Chondrocyte (in vitro differentiated cells): ENCODE measurements around the gene TMCC2. TPM values are rescaled to one million over a fixed set of nuclear protein-coding genes. Genes with fewer than 3 reads are reported as not detected.

Experiments used
- DNase-seq: peaks from one replicate; pipeline ENCODE4 v3.0.0; 2021; ENCODE audit warnings: mixed read lengths, low spot score
- H3K27ac Mint-ChIP-seq: one replicate; pipeline ENCODE4 v1.8.0; 2021; ENCODE audit warnings: mild to moderate bottlenecking, moderate library complexity, mixed read lengths; ENCODE audit not compliant: unreplicated experiment
- H3K27me3 Mint-ChIP-seq: 2 replicates; pipeline ENCODE4 v1.8.0; 2021; ENCODE audit warnings: low read depth, mixed read lengths
- H3K36me3 Mint-ChIP-seq: 2 replicates; pipeline ENCODE4 v1.8.0; 2021; ENCODE audit warnings: low read depth, mixed read lengths
- H3K4me1 Mint-ChIP-seq: 2 replicates; pipeline ENCODE4 v1.8.0; 2021; ENCODE audit warnings: low read depth, mild to moderate bottlenecking, mixed read lengths
- H3K4me3 Mint-ChIP-seq: one replicate; pipeline ENCODE4 v1.8.0; 2021; ENCODE audit warnings: mild to moderate bottlenecking, moderate library complexity, mixed read lengths; ENCODE audit not compliant: unreplicated experiment
- H3K9me3 Mint-ChIP-seq: 2 replicates; pipeline ENCODE4 v1.8.0; 2021; ENCODE audit warnings: low read depth, mixed read lengths
- total RNA-seq: library from RNA; stranded (reverse); gene quantifications from 3 replicates; pipeline ENCODE4 v1.2.1, GENCODE V29; 2021
- TF ChIP-seq, protein P1 (sequence below): fragments of 200-600 bp; sonication (generic); IDR thresholded peaks from 2 replicates; pipeline ENCODE4 v1.5.0; 2021; ENCODE audit warnings: antibody characterized with exemption, mild to moderate bottlenecking, moderate library complexity

The TMCC2 gene
- total RNA-seq, 1 donor from 2014 or later: 4.8 TPM

DNA sequence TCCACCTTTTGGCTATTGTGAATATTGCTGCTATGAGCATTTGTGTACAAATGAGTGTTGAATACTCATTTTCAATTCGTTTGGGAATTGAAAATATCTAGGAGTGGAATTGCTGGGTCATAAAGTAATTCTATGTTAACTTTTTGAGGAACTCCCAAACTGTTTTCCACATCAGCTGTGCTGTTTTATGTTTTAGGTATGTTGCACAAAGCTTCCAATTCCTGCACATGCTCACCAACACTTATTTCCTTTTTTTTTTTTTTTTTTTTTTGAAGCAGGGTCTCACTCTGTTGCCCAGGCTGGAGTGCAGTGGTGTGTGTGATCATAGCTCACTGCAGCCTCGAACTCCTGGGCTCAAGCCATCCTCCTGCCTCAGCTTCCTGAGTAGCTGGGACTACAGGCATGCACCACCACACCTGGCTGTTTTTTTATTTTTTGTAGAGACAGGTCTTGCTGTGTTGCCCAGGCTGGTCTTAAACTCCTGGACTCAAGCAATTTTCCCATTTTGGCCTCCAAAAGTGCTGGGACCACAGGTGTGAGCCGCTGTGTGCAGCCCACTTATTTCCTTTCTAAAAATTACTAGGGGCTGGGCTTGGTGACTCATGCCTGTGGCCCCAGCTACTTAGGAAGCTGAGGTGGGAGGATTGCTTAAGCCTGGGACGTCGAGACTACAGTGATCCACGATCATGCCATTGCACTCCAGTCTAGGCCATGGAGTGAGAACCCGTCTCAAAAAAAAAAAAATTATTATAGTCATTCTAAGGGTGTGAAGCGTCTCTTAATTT lies 33.4 kb downstream of the TMCC2 start:
- Mint-ChIP-seq H3K4me1 (peaks cover 42% of the 10 kb centered on the region), H3K4me3 (no peak overlapping the region), H3K9me3 (no peaks in the 10 kb centered on the region), H3K27ac (no peak overlapping the region), H3K27me3 (no peaks in the 10 kb centered on the region), H3K36me3 (no peaks in the 10 kb centered on the region)
- TF ChIP-seq, protein P1, sequence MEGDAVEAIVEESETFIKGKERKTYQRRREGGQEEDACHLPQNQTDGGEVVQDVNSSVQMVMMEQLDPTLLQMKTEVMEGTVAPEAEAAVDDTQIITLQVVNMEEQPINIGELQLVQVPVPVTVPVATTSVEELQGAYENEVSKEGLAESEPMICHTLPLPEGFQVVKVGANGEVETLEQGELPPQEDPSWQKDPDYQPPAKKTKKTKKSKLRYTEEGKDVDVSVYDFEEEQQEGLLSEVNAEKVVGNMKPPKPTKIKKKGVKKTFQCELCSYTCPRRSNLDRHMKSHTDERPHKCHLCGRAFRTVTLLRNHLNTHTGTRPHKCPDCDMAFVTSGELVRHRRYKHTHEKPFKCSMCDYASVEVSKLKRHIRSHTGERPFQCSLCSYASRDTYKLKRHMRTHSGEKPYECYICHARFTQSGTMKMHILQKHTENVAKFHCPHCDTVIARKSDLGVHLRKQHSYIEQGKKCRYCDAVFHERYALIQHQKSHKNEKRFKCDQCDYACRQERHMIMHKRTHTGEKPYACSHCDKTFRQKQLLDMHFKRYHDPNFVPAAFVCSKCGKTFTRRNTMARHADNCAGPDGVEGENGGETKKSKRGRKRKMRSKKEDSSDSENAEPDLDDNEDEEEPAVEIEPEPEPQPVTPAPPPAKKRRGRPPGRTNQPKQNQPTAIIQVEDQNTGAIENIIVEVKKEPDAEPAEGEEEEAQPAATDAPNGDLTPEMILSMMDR: no peak
- no peak for DNase-seq

DNA sequence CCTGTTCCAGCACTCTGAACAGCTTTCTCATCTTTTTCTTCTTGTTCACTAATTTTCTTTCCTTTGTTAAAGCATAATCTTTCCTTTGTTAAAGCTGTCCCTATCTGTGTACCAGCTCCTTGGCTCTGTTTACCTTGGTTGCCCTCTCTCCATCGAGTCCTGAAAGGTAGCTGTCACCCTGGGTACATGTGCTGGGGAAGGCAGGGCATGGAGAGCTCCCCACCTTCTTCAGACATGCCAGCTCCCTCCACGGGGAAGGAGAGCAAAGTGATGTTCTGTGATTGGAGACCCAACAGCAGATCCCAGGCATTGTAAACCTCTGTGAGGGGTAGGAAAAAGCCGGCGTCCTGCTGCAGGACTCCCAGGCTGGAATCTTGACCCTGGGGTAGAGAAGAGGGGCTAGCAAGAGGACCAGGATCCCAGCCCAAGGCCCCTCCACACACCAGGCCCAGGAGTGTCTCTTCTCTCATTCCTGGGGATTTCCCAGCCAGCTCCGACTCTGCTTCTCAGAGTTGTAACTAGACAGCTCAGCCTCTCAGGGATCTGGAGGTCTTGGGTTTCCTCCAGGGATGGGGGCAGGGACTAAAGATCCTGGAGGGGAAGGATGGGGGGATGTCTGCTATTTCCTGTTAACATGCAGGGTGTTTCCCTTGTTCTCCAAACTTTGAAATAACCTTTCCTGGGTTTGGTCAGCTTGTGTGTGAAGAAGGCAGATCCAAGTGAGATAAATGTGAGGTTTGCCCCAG lies 34.4 kb downstream of the TMCC2 start:
- no peak for DNase-seq
- TF ChIP-seq, protein P1: no peak
- Mint-ChIP-seq H3K27ac (peak overlapping the region; percentile 87), H3K9me3 (no peaks in the 10 kb centered on the region), H3K4me3 (peak overlapping the region; percentile 23), H3K27me3 (no peaks in the 10 kb centered on the region), H3K4me1 (peaks cover 42% of the 10 kb centered on the region), H3K36me3 (no peaks in the 10 kb centered on the region)

DNA sequence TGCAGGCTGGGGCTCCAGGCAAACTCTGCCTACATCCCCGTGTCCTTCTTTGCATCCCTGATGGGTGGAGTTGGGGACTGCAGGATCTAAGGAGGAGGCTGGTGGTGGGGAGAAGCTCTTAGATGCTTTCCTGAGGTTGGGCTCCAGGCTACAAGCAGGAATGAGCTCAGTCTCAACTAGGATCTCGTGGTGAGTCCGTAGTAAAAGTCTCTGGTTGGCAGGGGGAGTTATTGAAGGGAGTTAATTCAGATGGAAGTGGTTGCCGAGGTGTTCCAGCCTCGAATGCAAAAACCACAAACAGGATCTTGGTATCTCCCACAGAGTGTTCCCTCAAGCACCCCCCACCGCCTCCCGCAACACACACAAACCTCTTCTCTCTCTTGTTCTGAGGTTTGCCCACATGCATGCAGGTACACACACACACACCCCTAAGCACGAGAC lies 35.0 kb downstream of the TMCC2 start:
- Mint-ChIP-seq H3K4me1 (peaks cover 41% of the 10 kb centered on the region), H3K36me3 (no peaks in the 10 kb centered on the region), H3K27ac (peak overlapping the region; percentile 87), H3K27me3 (no peaks in the 10 kb centered on the region), H3K4me3 (no peak overlapping the region), H3K9me3 (no peaks in the 10 kb centered on the region)
- TF ChIP-seq, protein P1: no peak
- no peak for DNase-seq

DNA sequence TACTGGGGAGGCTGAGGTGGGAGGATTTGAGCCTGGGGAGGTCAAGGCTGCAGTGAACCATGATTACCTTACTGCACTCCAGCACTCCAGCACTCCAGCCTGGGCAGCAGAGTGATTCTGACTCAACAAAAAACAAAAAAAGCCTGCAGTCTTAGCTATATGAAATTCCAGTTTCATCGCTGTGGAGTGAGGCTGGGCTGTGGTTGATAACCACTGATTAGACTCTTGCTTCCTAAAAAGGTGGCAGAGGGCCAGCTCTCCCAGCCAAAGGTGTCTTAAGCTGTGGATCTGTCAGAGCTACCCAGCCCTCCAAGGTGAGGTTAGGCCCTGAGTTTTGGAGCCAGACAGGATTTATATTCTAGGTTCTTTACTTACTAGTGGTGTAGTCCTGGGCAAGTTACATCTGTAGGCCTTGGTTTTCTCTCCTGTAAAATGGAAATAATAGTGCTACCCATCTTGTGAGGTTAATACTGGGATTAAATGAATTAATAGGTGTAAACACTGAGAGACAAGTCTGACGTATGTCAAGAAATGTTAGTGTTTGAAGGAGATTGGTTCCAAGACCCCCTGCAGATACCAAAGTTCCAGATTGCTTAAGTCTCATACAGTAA lies 35.9 kb downstream of the TMCC2 start:
- Mint-ChIP-seq H3K36me3 (no peaks in the 10 kb centered on the region), H3K9me3 (no peaks in the 10 kb centered on the region), H3K4me1 (peaks cover 31% of the 10 kb centered on the region), H3K27ac (no peak overlapping the region), H3K27me3 (no peaks in the 10 kb centered on the region), H3K4me3 (no peak overlapping the region)
- no peak for DNase-seq
- TF ChIP-seq, protein P1: no peak

DNA sequence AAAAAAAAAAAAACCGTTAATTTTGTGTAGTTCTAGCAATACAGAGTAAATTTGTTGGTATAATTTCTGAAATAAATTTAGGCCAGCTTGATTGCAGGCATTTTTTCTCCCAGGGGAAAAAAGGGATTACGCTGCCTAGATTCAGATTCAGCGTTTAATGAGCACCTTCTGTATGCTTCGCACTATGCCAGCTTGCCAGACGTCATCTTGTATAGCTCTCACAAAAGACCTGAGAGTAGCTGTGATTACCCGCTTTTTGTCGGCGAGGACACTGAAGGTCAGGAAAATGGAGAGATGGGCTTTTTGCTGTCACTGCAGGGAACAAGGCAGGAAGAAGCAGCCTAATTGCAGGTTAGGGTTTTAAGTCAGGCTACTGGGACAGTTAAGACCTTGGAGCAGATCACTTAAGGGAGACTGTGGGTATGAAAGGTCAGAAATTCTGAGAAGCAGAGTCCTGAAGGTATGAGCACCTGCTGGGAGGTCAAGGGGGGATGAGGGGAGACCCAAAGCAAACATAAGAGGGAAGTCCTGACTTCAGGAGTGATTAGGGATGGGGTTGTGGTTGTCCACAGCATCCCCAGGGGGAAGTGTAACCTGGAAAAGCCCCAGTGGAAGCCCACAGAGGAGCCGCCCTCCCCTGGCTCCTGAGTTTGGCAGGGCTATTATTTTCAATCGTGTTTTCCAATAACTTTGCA lies 39.0 kb downstream of the TMCC2 start:
- Mint-ChIP-seq H3K36me3 (no peaks in the 10 kb centered on the region), H3K27me3 (no peaks in the 10 kb centered on the region), H3K4me1 (peaks cover 22% of the 10 kb centered on the region), H3K27ac (no peak overlapping the region), H3K4me3 (no peak overlapping the region), H3K9me3 (no peaks in the 10 kb centered on the region)
- DNase-seq: no peak
- TF ChIP-seq, protein P1: no peak
